Measurements from ENCODE around the gene RNF14. TPM values are rescaled to one million over a fixed set of nuclear protein-coding genes. Genes with fewer than 3 reads are reported as not detected.

The RNF14 gene
- total RNA-seq, 2 donors from 2014 or later: 38.2 to 43.5 TPM

DNA sequence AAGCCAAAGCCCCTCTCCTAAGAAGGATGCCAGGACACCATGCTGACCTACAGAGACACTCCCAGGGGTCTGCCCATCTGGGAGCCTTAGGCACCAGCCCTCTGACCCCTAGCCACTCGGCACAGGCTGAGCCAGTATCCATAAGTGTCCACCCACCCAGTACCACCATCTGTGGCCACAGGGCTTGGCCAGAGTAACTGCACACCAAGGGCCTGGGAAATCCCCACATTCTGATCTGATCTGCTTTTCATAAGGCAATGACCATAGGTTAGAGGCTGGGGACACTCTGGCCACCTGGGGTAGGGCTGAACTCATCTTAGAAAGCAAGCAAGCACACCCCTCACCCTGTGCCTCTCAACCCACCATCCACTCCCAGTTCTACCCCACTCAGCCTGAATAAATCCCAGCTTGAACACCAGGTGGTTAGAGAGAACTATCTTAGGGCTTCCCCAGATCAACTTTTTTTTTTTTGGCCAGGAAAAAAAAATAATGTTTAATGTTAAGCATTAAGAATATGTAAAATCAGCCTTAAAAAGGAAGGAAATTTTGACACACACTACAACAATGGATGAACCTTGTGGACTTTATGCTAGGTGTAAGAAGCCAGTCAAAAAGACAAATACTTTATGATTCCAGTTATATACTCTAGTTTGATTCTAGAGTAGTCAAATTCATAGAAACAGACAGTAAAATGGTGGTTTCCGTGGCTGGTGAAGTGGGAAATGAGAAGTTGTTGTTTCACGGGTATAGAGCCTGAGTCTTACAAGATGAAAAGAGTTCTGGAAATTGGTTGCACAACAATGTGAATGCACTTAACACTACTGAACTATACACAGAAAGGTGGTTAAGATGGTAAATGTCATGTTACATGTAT lies 37.7 kb downstream of the RNF14 start:
- Mint-ChIP-seq H3K27ac (peak overlapping the region; percentile 54 to 71), H3K36me3 (no peaks in the 10 kb centered on the region), H3K4me1 (ENCODE audit: low read depth in 2 of 2) (peaks cover 35 to 36% of the 10 kb centered on the region in 2 donors), H3K4me3 (peak overlapping the region; percentile 63), H3K9me3 (no peaks in the 10 kb centered on the region), H3K27me3 (no peaks in the 10 kb centered on the region)
- peak; percentile 74 for DNase-seq (ENCODE audit: low spot score)
- peak; percentile 95 to 97 for ATAC-seq

- no peaks in the 10 kb centered on the region for H3K27me3 Mint-ChIP-seq
- no peaks in the 10 kb centered on the region for H3K9me3 Mint-ChIP-seq
- peak overlapping the region; percentile 54 to 71 for H3K27ac Mint-ChIP-seq
- peaks cover 39 to 40% of the 10 kb centered on the region in 2 donors for H3K4me1 Mint-ChIP-seq (ENCODE audit: low read depth in 2 of 2)
- DNase-seq (ENCODE audit: low spot score) (no peak), ATAC-seq (no peak)
- H3K36me3 Mint-ChIP-seq: no peaks in the 10 kb centered on the region
- peak overlapping the region; percentile 63 for H3K4me3 Mint-ChIP-seq
Observed at GRCh38 chr5:142007237-142007544, 38.3 kb downstream of the RNF14 start.

GRCh38 chr5:142008813-142009212 lies 39.9 kb downstream of the RNF14 start:
- Mint-ChIP-seq H3K4me1 (ENCODE audit: low read depth in 2 of 2) (peaks cover 46 to 49% of the 10 kb centered on the region in 2 donors), H3K36me3 (no peaks in the 10 kb centered on the region), H3K4me3 (no peak overlapping the region), H3K27me3 (no peaks in the 10 kb centered on the region), H3K27ac (no peak overlapping the region), H3K9me3 (no peaks in the 10 kb centered on the region)
- no peak for ATAC-seq
- DNase-seq (ENCODE audit: low spot score): no peak

DNA sequence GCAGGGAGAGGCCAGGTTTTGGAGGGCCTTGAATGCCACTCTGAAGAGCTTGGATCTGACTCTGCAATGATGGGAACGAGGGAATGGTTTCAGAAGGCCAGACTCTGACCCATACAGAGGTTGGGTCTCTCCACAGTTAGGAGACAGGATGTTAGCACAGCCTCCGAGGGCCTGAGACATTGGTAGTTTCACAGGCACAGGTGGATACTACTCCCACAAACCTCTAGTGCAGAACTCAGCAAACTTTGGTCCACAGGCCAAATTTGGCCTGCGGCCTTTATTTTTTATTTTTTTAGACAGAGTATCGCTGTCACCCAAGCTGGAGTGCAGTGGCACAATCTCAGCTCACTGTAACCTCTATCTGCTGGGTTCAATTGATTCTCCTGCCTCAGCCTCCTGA lies 41.0 kb downstream of the RNF14 start:
- Mint-ChIP-seq H3K27me3 (no peaks in the 10 kb centered on the region), H3K36me3 (no peaks in the 10 kb centered on the region), H3K27ac (no peak overlapping the region), H3K4me1 (ENCODE audit: low read depth in 2 of 2) (peaks cover 46 to 57% of the 10 kb centered on the region in 2 donors), H3K4me3 (no peak overlapping the region), H3K9me3 (no peaks in the 10 kb centered on the region)
- no peak for ATAC-seq
- no peak for DNase-seq (ENCODE audit: low spot score)

DNA sequence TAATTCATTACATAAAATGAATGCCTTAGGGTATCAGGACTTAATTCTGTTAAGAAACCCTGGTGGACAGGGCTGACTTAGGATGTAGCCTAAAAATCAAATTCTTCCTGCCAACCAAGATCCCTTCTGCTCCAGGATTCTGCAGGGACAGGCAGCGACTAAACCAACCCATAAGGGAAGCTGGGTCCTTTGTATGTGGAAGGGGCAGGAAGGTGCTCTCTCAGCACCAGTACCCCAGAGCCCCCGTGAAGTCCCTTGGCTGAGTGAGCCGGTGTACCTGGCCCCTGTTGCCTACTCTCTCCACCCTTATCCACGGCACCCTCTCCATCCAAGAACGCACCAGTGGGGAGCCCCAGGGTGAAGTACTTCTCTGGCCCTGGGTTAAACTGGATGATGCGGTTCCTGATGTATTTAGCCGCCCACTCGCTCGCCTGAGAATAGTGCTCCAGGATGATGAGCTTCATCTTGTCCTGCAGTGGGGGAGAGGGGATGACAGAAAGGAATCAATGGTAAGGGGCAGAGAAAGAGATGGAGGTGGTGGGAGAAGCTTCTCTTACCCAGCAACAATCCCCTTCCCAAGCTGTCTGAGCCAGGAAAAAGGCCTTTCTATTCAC lies 42.8 kb downstream of the RNF14 start:
- DNase-seq (ENCODE audit: low spot score) (no peak), ATAC-seq (no peak)
- no peaks in the 10 kb centered on the region for H3K36me3 Mint-ChIP-seq
- no peaks in the 10 kb centered on the region for H3K27me3 Mint-ChIP-seq
- H3K27ac Mint-ChIP-seq: peak overlapping the region in 1 of 2 donors; percentile 27
- H3K9me3 Mint-ChIP-seq: no peaks in the 10 kb centered on the region
- peak overlapping the region; percentile 49 for H3K4me3 Mint-ChIP-seq
- H3K4me1 Mint-ChIP-seq (ENCODE audit: low read depth in 2 of 2): peaks cover 50 to 61% of the 10 kb centered on the region in 2 donors

GRCh38 chr5:142012186-142012785 lies 43.4 kb downstream of the RNF14 start:
- H3K4me1 Mint-ChIP-seq (ENCODE audit: low read depth in 2 of 2): peaks cover 48 to 60% of the 10 kb centered on the region in 2 donors
- H3K9me3 Mint-ChIP-seq: no peaks in the 10 kb centered on the region
- peak overlapping the region; percentile 49 for H3K4me3 Mint-ChIP-seq
- no peaks in the 10 kb centered on the region for H3K36me3 Mint-ChIP-seq
- H3K27me3 Mint-ChIP-seq: no peaks in the 10 kb centered on the region
- no peak for ATAC-seq
- no peak for DNase-seq (ENCODE audit: low spot score)
- peak overlapping the region in 1 of 2 donors; percentile 27 for H3K27ac Mint-ChIP-seq

DNA sequence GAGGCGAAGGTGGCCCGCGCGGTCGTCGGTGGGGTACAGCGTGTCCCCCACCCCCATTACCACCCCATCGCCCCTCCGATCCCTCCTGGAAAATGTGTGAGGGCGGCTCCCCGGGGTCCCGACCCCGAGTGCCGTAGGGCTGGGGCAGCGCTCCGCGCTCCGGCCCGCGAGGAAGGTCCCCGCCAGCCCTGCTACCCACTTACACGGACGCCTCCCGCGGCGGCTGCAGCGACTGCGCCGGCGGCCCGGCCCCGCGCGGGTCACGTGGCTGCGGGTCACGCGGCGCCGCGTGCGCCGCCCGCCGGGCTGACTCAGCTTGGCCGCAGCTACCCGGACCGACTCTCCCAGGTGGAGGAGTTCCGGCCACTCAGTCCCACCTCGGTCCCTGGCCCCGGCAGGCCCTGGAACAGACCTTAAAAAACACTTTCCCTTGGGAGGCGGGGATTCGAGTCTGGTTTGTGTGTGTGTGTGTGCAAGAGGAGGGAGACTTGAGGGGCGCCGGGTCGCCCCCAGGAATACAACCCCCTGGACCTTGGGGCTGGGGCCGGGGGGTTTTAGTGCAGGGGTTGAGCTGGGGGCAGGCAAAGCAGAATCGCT lies 44.0 kb downstream of the RNF14 start, which contains the start of gene GNPDA1:
Gene GNPDA1 (minus strand): TSS at position 236 of the 597 bp plus-strand sequence. CDS start 992 bp downstream, outside the sequence.
- Mint-ChIP-seq H3K4me3 (peak within 1 kb of the TSS; percentile 76), H3K4me1 (ENCODE audit: low read depth in 2 of 2) (peaks cover 45 to 60% of the 10 kb centered on the region in 2 donors), H3K9me3 (no peaks in the 10 kb centered on the region), H3K36me3 (no peaks in the 10 kb centered on the region), H3K27me3 (no peaks in the 10 kb centered on the region), H3K27ac (peak within 1 kb of the TSS; percentile 31 to 73)
- ATAC-seq (peak; percentile 82 to 91), DNase-seq (ENCODE audit: low spot score) (peak; percentile 77)

DNA sequence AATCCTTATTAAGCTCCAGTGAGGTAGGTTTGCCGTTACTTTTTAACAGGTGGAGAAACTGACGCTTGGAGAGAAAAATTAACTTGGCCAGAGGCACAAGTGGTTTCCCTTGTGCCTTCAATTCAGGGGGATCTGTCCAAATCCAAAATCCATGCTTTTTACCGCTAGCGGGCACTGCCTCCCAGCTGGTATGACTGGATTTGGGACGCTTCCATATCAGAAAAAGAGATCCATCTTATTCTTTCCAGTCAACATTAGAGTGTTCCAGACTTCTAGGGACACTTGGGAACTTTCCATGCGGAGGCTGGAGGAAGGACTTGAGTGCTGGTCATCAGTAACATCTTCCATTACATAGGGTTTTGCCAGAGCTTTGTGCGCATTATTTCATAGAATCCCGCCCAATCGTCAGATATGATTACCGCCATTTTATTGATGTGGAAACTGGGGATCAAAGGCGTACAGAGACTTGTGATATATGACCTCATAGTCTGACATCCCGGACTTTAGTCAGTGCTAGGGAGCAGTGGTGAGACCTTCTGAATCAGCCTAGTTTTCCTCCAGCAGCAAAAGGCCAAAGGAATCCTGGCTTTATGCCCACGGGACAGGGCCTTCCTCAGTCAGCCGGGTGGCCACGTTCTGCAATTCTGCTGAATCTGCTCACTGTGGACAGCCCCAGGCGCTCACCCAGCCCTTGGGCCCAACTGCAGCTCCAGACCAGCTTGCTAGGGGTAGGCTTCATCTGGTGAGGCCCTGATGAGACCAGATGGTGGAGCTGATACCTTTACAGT lies 45.0 kb downstream of the RNF14 start:
- Mint-ChIP-seq H3K9me3 (no peaks in the 10 kb centered on the region), H3K27ac (peak overlapping the region; percentile 64 to 73), H3K36me3 (no peaks in the 10 kb centered on the region), H3K4me3 (peak overlapping the region; percentile 76), H3K4me1 (ENCODE audit: low read depth in 2 of 2) (peaks cover 51 to 65% of the 10 kb centered on the region in 2 donors), H3K27me3 (no peaks in the 10 kb centered on the region)
- no peak for DNase-seq (ENCODE audit: low spot score)
- no peak for ATAC-seq

GRCh38 chr5:142014911-142015584 lies 46.1 kb downstream of the RNF14 start:
- Mint-ChIP-seq H3K27ac (peak overlapping the region; percentile 64 to 85), H3K36me3 (no peaks in the 10 kb centered on the region), H3K9me3 (no peaks in the 10 kb centered on the region), H3K27me3 (peaks cover 0 to 2% of the 10 kb centered on the region in 2 donors), H3K4me1 (ENCODE audit: low read depth in 2 of 2) (peaks cover 48 to 66% of the 10 kb centered on the region in 2 donors), H3K4me3 (peak overlapping the region; percentile 75)
- DNase-seq (ENCODE audit: low spot score) (no peak), ATAC-seq (peak in 1 of 2 donors; percentile 1)

- H3K4me3 Mint-ChIP-seq: peak overlapping the region; percentile 75
- H3K9me3 Mint-ChIP-seq: peaks cover 3% of the 10 kb centered on the region
- peaks cover 0 to 2% of the 10 kb centered on the region in 2 donors for H3K27me3 Mint-ChIP-seq
- peak overlapping the region; percentile 64 to 85 for H3K27ac Mint-ChIP-seq
- ATAC-seq (peak; percentile 64), DNase-seq (ENCODE audit: low spot score) (no peak)
- H3K36me3 Mint-ChIP-seq: no peaks in the 10 kb centered on the region
- peaks cover 51 to 66% of the 10 kb centered on the region in 2 donors for H3K4me1 Mint-ChIP-seq (ENCODE audit: low read depth in 2 of 2)
Observed at GRCh38 chr5:142015781-142016533, 47.1 kb downstream of the RNF14 start.

DNA sequence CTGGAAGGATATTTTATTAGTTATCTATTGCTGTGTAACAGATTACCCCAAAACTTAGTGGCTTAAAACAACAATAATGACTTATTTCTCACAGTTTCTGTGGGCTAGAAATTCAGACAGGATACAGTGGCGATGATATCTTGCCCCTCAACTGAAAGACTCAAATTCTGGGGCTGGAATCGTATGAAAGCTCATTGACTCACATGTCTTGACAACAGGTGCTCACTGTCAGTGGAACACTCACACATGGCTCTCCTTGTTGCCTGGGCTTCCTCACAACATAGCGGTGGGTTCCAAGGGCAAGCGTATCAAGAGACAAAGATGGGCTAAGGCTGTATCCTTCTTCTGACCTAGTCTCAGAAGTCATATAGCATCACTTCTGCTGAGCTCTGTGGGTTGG lies 47.7 kb downstream of the RNF14 start:
- peak overlapping the region; percentile 64 to 85 for H3K27ac Mint-ChIP-seq
- H3K4me3 Mint-ChIP-seq: peak overlapping the region; percentile 75
- H3K36me3 Mint-ChIP-seq: no peaks in the 10 kb centered on the region
- ATAC-seq: peak in 1 of 2 donors; percentile 51
- DNase-seq (ENCODE audit: low spot score): no peak
- H3K4me1 Mint-ChIP-seq (ENCODE audit: low read depth in 2 of 2): peaks cover 51 to 66% of the 10 kb centered on the region in 2 donors
- H3K9me3 Mint-ChIP-seq: peaks cover 3% of the 10 kb centered on the region
- peaks cover 0 to 2% of the 10 kb centered on the region in 2 donors for H3K27me3 Mint-ChIP-seq

GRCh38 chr5:142017832-142018427 lies 49.0 kb downstream of the RNF14 start:
- Mint-ChIP-seq H3K4me3 (peak overlapping the region; percentile 67), H3K27ac (peak overlapping the region; percentile 4 to 64), H3K36me3 (no peaks in the 10 kb centered on the region), H3K27me3 (peaks cover 5 to 11% of the 10 kb centered on the region in 2 donors), H3K9me3 (peaks cover 3% of the 10 kb centered on the region), H3K4me1 (ENCODE audit: low read depth in 2 of 2) (peaks cover 47 to 60% of the 10 kb centered on the region in 2 donors)
- peak; percentile 68 to 74 for ATAC-seq
- peak; percentile 75 for DNase-seq (ENCODE audit: low spot score)
